ENCODE results near the gene CCDC186.

CCDC186 gene

DNA sequence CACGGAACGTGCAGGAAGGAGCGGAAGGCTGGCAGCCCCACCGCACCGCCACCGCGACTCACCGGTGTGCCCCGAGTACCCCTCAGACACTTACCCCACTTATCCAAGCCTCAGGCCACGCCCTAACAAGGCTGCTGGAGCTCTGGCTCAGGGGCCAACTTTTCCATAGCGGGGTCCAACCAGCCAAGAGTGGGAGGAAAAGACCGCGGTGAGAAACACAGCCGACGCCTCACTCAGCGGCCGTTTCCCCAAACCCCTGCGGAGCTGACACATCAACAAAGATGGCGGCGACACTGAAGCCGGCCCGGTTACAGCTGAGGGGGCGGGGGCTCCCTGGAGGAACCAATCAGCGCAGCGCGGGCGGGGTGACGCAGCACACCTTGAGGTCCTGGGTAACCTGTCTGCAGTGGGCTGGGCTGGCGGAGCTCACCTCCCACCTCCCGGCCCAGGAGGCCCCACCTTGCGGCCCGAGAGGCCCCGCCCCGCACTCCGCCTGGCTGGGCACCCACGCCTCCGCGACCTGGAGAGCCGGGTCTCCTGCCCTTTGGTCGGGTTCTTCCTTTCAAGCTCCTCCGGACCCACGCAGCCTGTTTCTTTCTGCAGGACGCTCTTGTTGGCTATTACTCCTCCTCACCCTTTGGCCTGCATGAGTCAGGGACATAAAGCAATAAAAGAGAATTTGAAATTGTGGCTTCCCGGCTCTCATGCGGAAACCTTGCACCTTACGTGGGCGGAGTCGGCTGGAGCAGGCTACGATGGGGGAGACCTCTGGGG, at the start of gene CCDC186:
CCDC186 (minus strand) TSS at position 283 of the 774 bp plus-strand sequence. CDS start 10,935 bp downstream, outside the sequence.
- intact Hi-C loops (cut with DNase I), result no loop called here
- peak; percentile 90 to 99 (median 96) for DNase-seq

DNA sequence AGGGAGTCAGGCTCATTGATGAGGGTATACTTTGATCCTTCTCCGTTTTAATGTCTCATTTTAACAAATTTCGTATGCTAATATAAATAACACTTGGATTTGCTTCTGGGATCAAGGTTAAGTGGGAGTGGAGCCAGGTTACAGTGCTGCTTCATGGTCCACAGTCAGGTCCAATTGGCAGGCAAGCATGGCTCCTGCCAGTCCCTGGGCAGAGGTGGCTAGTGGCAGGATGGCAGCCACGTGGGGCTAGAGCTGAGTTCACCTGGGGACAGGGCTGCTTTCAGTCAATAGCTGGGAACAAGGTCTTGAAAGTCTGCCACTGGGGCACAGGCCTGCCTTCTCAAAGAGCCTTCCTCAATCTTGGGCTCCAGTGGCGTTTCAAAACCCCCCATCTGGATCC, 49.1 kb upstream of the CCDC186 start:
- intact Hi-C loops (cut with DNase I), result no loop called here
- DNase-seq, result no peak

DNA sequence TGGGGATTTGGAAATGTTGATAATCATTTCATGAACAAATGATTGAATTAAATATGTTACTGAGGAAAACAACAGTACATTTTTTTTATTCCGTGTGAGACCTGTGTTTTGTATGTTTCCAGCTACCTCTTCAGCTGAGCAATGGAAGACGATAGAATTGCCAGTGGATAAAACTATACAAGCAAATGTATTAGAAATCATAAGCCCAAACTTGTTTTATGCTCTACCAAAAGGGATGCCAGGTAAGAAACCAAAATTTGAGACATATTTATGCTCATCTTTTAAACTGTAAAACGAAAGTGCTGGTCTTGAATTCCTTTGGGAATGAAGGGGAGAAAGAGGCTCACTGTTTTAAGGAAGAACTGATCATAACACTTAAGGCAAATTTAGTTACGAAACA, 47.2 kb upstream of the CCDC186 start:
- DNase-seq, result no peak
- intact Hi-C loops (cut with DNase I), result no loop called here

DNA sequence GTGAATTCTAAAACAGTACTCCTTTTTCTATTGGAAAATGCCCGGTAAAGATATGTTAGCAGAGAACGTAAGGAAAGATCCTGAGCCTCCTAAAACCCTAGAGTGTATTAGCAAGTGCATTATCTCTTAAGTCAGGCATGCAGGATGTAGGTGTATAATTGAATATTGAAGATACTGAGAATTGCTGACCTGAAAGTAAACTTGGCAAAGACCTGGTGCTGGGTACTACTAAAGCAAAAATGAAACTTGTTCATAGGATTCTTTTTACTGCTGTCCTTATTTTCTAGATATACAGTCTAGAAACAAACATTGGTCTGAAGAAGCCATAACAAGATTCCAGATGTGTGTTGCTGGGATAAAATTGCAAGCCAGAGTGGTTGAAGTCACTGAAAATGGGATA, 46.3 kb upstream of the CCDC186 start:
- intact Hi-C loops (cut with DNase I), result no loop called here
- DNase-seq, result no peak

DNA sequence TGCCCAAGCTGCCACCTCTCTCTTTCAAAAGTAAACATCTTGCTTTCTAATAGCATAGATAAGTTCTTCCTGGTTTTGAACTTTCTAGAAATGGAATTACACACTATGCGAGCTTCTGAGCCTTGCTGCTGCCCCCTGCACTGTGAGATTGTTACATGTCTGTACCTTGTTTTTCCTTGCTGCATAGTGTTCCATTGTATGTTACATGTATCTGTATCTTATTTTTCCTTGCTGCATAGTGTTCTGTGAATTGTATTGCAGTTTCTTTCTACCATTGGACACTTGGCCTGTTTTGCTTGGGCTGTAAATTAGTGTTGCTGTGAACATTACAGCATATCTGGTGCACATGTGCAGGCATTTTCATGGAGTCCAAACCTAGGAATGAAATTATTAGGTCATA, 41.0 kb upstream of the CCDC186 start:
- DNase-seq, result no peak
- intact Hi-C loops (cut with DNase I), result no loop called here

DNA sequence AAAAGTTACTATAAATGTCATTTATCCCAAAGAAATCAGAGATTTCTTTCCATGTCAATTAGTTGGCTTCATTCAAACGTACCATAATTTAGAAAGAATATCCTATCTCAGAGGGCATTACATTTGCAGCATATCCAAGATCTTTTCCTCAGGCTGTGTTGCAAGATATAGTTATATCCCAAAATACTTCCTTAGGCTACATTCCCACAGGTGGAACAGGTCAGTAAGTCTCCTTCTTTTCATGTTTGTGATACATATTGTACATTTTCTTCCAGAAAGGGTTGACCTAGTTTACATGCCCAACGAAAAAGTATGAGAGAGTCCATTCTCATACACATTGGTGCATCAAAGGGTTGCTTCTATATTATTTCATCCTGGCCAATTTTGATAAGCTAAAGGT, 38.1 kb upstream of the CCDC186 start:
- no peak for DNase-seq
- intact Hi-C loops (cut with DNase I), result no loop called here

DNA sequence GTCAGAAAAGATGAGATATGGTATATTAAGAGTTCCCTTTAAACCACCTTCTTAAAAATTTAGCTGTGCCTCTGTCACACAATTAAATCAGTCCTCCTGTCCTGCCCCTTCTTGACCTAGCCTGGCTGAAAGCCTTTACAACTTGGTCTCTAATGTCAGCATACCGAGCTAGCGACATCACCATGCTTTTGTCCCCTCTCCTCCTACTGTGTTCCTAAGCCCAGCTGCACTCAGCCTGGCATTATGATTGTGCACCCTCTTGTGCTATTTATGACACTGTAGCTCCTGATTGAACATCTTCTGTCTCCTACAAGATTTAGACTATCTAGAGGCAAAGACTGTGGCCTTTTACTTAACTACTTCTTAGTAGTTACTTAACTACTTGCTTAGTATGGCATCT, 34.3 kb upstream of the CCDC186 start:
- intact Hi-C loops (cut with DNase I), result no loop called here
- no peak for DNase-seq

DNA sequence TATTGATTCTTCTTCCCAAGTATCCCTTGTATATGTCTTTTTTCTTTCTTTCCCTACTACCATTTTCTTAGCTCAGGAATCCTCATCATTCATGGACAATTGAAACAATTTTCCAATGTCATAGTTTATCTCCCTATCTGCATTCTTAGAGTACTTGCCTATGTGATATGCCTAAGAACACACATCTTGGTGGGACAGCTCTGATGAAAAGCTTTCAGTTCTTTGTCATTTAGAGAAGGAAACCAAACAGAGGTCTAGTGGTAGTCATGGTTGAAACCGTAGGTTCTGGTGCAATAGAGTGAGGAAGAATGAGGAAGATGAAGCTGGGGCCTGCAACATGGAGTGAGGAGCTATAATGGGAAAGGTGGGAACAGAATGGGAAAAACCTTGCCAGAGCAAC, 33.3 kb upstream of the CCDC186 start:
- no peak for DNase-seq
- intact Hi-C loops (cut with DNase I), result no loop called here

DNA sequence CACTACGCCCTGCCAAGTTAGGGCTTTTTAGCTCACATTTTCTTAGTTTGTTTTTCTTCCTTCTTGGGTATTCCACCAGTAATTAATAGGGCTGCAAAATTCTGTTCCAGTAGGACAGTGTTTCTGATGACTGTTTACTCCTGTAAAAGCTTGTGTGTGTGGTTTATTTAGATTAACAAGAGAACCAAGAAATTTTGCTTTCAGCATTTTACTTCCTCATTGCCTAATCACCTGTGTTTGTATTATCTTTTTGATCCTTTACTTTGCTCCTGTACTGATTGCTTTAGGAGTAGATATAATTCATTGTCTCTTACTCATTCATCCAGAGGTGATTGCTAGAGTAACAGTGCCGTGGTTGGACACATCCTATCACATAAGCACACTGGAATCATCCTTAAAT, 32.9 kb upstream of the CCDC186 start:
- DNase-seq, result no peak
- intact Hi-C loops (cut with DNase I), result no loop called here

DNA sequence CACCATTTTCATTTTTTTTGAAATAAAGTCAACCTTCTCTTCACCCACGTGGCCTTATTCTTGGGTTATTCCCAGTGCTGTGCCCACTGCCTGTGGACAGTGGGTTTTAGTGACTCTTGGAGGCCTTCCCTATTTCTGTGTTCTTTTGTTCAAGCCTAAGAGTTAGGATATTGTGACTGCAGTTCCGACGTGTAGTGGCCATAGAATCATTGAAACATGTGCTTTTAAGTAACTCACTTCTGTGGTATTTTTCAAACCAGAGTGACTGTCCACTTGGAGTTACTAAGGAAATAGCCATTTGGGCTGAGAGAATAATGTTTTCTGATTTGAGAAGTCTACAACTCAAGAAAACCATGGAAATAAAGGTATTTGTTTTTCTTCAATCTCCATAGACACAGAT, 28.8 kb upstream of the CCDC186 start:
- intact Hi-C loops (cut with DNase I), result no loop called here
- DNase-seq, result no peak

DNA sequence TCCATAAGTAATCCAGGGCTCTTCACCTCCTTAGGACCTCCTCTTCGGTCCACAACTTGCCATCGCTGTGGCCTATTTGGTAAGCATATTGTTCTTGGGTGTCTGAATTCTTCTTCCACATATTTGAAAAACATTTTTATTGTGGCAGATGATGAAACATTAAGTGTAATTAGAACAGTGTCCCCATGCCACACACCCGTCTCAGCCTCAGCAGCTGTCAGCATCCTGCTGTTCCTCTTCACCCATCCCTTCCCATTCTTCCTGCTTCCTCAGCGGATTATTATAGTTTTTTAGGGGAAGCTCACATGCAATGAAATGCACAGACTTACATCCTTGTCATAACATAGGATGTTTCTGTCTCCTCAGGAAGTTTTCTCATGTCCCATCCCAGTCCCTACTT, 25.2 kb upstream of the CCDC186 start:
- intact Hi-C loops (cut with DNase I), result no loop called here
- no peak for DNase-seq

DNA sequence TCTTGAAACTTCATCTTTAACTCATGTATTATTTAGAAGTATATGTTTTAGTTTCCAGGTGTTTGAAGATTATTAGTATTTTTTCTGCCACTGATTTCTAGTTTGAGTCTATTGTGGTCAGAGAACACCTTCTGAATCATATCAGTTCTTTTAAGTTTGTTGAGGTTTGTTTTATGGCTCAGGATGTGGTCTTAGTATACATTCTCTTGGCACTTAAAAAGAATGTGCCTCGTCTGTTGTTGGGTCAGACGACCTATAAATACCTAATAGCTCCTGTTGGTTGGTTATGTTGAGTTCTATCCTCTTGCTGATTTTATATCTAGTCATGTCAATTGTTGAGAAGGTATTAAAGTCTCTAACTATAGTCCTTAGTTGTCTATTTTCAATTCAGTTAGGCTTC, 21.1 kb upstream of the CCDC186 start:
- intact Hi-C loops (cut with DNase I), result no loop called here

DNA sequence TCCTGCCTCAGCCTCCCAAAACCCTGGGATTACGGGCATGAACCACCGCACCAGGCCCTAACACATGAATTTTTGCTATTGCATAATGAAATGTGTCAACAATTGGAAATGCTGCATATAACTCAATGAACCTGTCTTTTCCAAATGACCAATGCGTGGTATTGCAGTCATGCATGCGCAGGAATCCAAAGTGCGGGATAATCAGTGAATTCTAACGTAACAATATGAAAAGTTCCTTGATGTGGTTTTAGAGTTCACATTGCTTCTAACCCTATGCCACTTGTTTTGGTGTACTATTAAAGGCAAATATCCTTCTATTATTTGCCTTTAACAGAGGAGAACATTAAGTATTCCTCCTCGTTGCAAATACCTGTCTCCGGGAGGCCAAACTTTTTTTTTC, 15.7 kb upstream of the CCDC186 start:
- intact Hi-C loops (cut with DNase I), result no loop called here
- no peak for DNase-seq

More for the DNA sequence above, 21.1 kb upstream of the CCDC186 start:
- DNase-seq, result no peak

DNA sequence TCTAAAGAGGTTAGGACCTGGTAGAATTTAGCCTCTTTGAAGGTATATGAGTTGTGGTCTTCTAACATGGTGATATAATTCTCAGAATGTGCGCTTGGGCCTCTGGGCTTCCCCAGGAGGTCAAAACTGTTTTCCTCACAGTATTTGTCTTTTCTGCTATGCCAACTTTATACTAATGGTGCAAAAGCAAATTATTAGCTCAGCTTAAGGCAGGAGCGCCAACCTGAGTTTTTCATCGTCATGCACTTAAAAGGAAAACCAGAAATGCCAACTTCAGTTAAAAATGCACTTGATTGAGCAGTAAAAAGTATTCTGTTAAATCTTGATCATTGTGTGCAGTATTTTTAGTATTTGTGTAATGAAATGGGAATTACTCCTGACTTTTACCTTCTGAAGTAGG, 14.9 kb upstream of the CCDC186 start:
- no peak for DNase-seq
- intact Hi-C loops (cut with DNase I), result no loop called here

DNA sequence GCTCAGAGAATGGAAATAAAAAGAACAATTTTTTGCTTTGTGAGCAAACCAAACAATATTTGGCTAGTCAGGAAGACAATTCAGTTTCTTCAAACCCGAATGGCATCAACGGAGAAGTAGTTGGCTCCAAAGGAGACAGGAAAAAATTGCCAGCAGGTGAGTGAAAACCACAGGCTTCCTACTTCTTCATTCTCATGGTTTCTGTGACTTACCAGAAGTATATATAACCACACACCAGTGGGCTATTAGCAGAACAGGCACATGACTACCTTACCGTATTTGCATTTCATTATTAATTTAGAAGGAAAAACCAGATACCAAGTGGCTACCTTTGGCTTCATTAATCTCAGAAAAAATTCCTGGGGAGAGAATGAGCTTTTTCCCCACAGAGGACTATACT, 14.0 kb upstream of the CCDC186 start:
- no peak for DNase-seq
- intact Hi-C loops (cut with DNase I), result no loop called here

DNA sequence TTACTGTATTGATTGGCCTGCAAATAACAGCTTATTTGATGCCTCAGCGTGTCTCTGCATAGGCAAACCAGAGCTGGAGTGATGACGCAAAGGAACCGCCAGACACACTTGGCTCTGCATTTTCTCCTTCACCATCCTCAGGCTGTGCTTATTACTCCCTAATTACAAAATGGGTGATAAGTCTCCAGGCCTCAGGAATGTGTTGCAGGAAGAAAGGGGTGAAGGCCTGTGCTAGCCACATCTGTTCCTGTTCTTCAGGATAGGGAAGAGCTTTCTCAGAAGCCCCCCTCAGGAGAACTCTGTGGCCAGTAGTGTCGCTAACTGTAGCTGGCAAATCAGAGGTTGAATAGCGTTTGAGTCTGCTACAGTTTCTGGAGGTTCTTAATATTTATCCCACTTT, 10.3 kb upstream of the CCDC186 start:
- intact Hi-C loops (cut with DNase I), result no loop called here
- DNase-seq, result no peak

DNA sequence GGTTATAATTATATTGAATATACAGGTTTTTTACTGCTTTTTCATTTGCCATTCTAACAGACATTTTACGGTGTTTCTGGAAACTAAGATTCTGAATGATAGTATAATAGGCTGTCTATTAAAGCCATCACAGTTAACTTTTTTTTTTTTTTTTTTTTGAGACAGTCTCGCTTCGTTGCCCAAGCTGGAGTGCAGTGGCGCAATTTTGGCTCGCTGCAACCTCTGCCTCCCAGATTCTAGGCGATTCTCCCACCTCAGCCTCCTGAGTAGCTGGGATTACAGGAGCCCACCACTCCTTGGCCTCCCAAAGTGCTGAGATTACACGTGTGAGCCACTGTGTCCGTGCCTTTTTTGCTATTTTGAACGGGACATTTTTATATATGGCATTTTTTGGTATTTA, 9.6 kb upstream of the CCDC186 start:
- no peak for DNase-seq
- intact Hi-C loops (cut with DNase I), result no loop called here

DNA sequence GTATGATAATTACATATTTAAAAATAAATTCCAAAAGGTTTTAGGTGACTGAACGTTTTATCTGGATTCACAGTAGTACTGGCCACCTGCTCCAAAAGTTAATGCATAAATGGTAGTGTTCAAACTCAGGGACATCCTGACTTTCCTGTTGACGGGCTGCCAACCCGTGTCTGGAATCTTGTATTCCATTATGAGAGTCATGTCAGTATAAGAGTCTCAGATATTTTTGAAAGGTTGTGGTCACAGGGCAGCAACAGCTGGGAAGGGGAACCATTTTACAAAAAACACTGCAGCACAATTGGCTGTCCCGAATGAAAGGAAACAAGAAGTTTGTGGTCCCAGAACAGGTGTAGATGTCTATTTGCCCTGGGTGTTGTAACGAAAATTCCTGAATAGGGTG, 8.0 kb upstream of the CCDC186 start:
- intact Hi-C loops (cut with DNase I), result no loop called here
- DNase-seq, result no peak

DNA sequence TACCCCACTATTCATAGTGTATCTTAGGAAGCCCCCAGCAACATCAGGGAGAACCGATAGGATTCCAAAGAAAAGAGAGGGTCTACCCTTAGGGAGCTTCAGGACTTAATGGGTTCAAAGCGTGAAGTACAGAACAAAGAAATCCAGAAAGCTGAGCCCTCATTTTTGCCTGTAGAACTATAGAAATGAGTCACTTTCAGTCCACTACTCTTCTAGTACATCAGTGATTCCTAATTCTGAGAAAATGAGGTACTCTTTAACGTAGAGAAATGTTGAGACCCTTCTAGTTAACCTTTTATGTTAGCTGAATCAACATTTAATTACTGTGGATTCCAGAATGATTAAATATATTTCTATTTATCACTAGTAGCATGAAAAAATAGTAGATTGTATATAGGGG, 6.9 kb upstream of the CCDC186 start:
- intact Hi-C loops (cut with DNase I), result no loop called here

DNA sequence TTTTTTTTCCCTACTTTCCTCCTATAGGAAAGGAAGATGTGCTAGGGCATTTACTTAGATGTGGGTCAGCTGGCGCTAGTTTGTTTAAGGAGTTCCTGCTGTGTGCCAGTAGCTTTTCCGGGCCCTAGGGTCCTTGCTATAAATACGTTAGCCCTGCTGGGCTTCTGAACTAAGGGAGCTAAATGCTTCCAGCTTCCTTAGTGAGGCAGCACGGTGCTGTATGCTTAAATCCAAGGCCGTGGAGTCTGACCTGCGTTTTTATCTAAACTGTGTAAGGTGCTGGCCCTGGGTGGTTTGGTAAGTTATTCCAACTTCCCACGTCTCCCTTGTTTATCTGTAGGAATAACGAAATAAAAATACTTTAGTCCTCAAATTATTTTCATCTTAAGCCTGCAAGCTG, 5.7 kb upstream of the CCDC186 start:
- no peak for DNase-seq
- intact Hi-C loops (cut with DNase I), result no loop called here

More for the DNA sequence above, 6.9 kb upstream of the CCDC186 start:
- DNase-seq, result no peak

DNA sequence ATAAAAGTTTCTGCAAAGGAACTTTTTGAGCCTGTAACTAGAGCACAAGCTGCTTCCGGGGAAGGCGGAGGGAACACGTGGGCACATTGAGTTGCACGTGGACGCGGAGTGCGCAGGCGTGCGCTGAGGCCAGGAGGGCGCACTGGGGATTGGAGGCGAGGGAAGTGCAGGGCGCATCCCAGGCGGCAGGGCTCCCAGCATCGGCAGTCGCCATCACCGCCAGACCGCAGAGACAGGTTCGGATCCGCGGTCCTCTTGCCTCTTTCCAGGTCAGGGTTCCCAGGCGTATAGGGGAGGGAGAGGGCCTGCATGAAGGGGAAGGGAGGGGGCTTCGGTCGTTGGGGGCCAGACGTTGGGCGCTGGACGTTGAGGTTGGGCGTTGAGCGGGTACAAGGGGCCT, 5.1 kb upstream of the CCDC186 start, which contains the start of gene TDRD1:
TDRD1 (plus strand) TSS at position 206 of the 400 bp plus-strand sequence. CDS start 8,479 bp downstream, outside the sequence.
- no peak for DNase-seq
- intact Hi-C loops (cut with DNase I), result no loop called here
